ENCODE data around the gene CALY.
"Not testable (repeated sequence)": the region's sequence is repeated elsewhere in the genome, so short reads cannot be mapped to it uniquely, and the experiment has no call there.

- not testable (repeated sequence) for TF ChIP-seq CTCF, POLR2A (IDR thresholded peaks at IDR 0.05)
These were observed 14.5 kb downstream of the CALY start for GRCh38 chr10:133322064-133322709.
